Measurements from ENCODE around the gene SELENOI. TPM values are rescaled to one million over a fixed set of nuclear protein-coding genes. Genes with fewer than 3 reads are reported as not detected.
"Not testable (repeated sequence)": the region's sequence is repeated elsewhere in the genome, so short reads cannot be mapped to it uniquely, and the experiment has no call there.

Gene SELENOI
- polyA plus RNA-seq, 4 donors, result 4.3 to 36.4 (median 8.2) TPM

DNA sequence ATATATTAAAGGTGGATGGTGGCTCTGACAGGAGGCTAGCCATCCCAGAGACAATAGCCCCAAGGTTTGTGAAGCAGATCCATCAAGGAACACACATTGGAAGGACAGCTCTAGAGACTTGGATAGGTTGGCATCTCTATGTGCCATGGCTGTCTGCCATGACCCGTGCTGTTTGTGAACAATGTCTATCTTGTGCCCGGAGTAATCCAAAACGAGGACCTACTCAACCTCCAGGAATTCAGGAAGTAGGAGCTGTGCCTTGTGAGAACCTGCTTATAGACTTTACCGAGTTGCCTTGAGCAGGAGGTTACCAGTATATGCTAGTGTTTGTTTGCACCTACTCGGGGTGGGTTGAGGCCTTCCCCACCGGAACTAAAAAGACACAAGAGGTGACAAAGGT, 43.1 kb upstream of the SELENOI start:
- FAIRE-seq (no peak), DNase-seq (no peak)
- Histone ChIP-seq H3K36me3 (ENCODE audit: control insufficient read depth in 3 of 3, insufficient read depth in 2 of 3, low read depth in 1 of 3, low read length in 3 of 3) (no peaks in the 10 kb centered on the region), H3K9me3 (ENCODE audit: control insufficient read depth in 2 of 2, insufficient read depth in 1 of 2, low read depth in 1 of 2, low read length in 1 of 2) (no peaks in the 10 kb centered on the region), H3K27ac (ENCODE audit: low read depth in 1 of 3, low read length in 2 of 3) (no peak overlapping the region), H3K27me3 (ENCODE audit: control insufficient read depth in 3 of 3, insufficient read depth in 3 of 3, low read length in 3 of 3) (peaks cover 0 to 25% (median 0%) of the 10 kb centered on the region in 3 donors), H3K4me3 (ENCODE audit: low read depth in 1 of 3, low read length in 3 of 3) (no peak overlapping the region), H3K4me1 (ENCODE audit: control insufficient read depth in 3 of 3, insufficient read depth in 2 of 3, low read depth in 1 of 3, low read length in 2 of 3) (peaks cover 0 to 10% (median 4%) of the 10 kb centered on the region in 3 donors)
- WGBS, 3 donors, result 49 to 85% (median 64%) methylated on average over 6 of the region's 6 CpGs

DNA sequence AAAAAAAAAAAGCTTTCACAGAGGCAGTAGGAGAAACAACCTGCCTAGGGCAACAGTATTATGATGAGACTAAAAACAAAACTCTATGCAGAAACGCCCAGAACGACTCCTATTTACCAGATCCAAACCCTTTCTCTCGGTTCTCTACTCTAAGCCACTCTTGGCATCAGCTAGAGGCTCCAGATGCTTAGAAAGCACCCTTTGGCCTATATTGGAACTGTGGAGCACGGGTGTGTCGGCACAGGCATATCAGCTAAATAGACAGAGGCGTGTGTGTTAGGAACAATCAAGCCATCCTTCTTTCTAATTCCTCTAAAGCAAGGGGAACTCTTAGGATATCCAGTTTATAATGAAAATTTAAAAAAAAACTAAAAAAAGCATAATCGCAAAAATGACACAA, 40.8 kb upstream of the SELENOI start:
- H3K36me3 ChIP-seq (ENCODE audit: control insufficient read depth in 3 of 3, insufficient read depth in 2 of 3, low read depth in 1 of 3, low read length in 3 of 3); H3K4me3 ChIP-seq (ENCODE audit: low read depth in 1 of 3, low read length in 3 of 3); H3K4me1 ChIP-seq (ENCODE audit: control insufficient read depth in 3 of 3, insufficient read depth in 2 of 3, low read depth in 1 of 3, low read length in 2 of 3); H3K9me3 ChIP-seq (ENCODE audit: control insufficient read depth in 2 of 2, insufficient read depth in 1 of 2, low read depth in 1 of 2, low read length in 1 of 2); FAIRE-seq; H3K27ac ChIP-seq (ENCODE audit: low read depth in 1 of 3, low read length in 2 of 3): not testable (repeated sequence)
- WGBS, 3 donors, result 11 to 60% (median 44%) methylated on average over 7 of the region's 7 CpGs
- DNase-seq, result peak in 1 of 2 donors; percentile 85
- peaks cover 0 to 10% (median 0%) of the 10 kb centered on the region in 3 donors for H3K27me3 ChIP-seq (ENCODE audit: control insufficient read depth in 3 of 3, insufficient read depth in 3 of 3, low read length in 3 of 3)

DNA sequence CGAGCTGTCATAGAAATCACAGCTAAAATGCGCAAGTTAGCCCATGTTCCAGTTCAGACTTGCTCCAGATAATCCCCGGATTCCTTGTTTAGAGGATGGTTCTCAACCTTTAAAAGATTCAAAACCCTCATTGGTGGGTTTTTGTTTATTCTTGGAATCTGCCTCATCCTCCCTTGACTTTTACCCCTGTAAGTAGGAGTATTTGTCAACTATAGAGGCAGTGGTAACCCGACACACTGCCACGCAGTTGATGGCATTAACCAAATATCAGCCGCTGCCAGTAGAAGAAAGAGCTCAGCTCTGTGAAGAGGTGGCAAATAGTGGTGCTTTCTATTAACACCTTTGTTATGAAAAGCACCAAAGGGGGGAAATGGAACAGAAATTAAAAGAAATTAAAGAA, 40.4 kb upstream of the SELENOI start:
- Histone ChIP-seq H3K4me3 (ENCODE audit: low read depth in 1 of 3, low read length in 3 of 3) (no peak overlapping the region), H3K36me3 (ENCODE audit: control insufficient read depth in 3 of 3, insufficient read depth in 2 of 3, low read depth in 1 of 3, low read length in 3 of 3) (no peaks in the 10 kb centered on the region), H3K9me3 (ENCODE audit: control insufficient read depth in 2 of 2, insufficient read depth in 1 of 2, low read depth in 1 of 2, low read length in 1 of 2) (no peaks in the 10 kb centered on the region), H3K27ac (ENCODE audit: low read depth in 1 of 3, low read length in 2 of 3) (no peak overlapping the region), H3K27me3 (ENCODE audit: control insufficient read depth in 3 of 3, insufficient read depth in 3 of 3, low read length in 3 of 3) (peaks cover 0 to 10% (median 0%) of the 10 kb centered on the region in 3 donors), H3K4me1 (ENCODE audit: control insufficient read depth in 3 of 3, insufficient read depth in 2 of 3, low read depth in 1 of 3, low read length in 2 of 3) (peaks cover 0 to 2% (median 0%) of the 10 kb centered on the region in 3 donors)
- no peak for FAIRE-seq
- DNase-seq, result no peak
- WGBS, 3 donors, result 32 to 69% (median 50%) methylated on average over 6 of the region's 6 CpGs

GRCh38 chr2:26309921-26310320, 36.0 kb upstream of the SELENOI start:
- H3K27me3 ChIP-seq (ENCODE audit: control insufficient read depth in 3 of 3, insufficient read depth in 3 of 3, low read length in 3 of 3), result no peaks in the 10 kb centered on the region
- no peak overlapping the region for H3K4me3 ChIP-seq (ENCODE audit: low read depth in 1 of 3, low read length in 3 of 3)
- H3K36me3 ChIP-seq (ENCODE audit: control insufficient read depth in 3 of 3, insufficient read depth in 2 of 3, low read depth in 1 of 3, low read length in 3 of 3), result no peaks in the 10 kb centered on the region
- no peak overlapping the region for H3K27ac ChIP-seq (ENCODE audit: low read depth in 1 of 3, low read length in 2 of 3)
- no peaks in the 10 kb centered on the region for H3K4me1 ChIP-seq (ENCODE audit: control insufficient read depth in 3 of 3, insufficient read depth in 2 of 3, low read depth in 1 of 3, low read length in 2 of 3)
- H3K9me3 ChIP-seq (ENCODE audit: control insufficient read depth in 2 of 2, insufficient read depth in 1 of 2, low read depth in 1 of 2, low read length in 1 of 2), result no peaks in the 10 kb centered on the region
- DNase-seq (no peak), FAIRE-seq (no peak)
- WGBS, 3 donors, result 83 to 90% (median 85%) methylated on average over 10 of the region's 10 CpGs

DNA sequence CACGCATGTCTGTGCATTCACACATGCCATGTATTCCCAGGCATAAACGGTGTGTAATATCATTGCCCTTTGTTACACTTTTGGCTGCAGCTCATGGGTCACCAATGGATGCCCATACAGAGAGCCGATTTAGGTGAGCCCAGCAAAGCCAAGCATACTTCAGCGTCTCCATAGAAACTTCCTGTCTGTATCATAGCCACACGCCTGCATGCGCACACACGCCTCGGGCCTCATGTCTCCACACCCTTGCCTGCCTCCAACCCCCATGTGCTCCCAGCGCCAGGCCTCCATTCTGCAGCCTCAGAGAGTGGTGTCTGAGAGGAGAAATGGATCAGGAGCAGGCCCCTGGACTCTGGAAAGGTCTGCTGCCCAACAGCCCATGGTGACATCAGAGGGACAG, 33.5 kb upstream of the SELENOI start:
- Histone ChIP-seq H3K36me3 (ENCODE audit: control insufficient read depth in 3 of 3, insufficient read depth in 2 of 3, low read depth in 1 of 3, low read length in 3 of 3) (no peaks in the 10 kb centered on the region), H3K27ac (ENCODE audit: low read depth in 1 of 3, low read length in 2 of 3) (no peak overlapping the region), H3K9me3 (ENCODE audit: control insufficient read depth in 2 of 2, insufficient read depth in 1 of 2, low read depth in 1 of 2, low read length in 1 of 2) (no peaks in the 10 kb centered on the region), H3K27me3 (ENCODE audit: control insufficient read depth in 3 of 3, insufficient read depth in 3 of 3, low read length in 3 of 3) (no peaks in the 10 kb centered on the region), H3K4me1 (ENCODE audit: control insufficient read depth in 3 of 3, insufficient read depth in 2 of 3, low read depth in 1 of 3, low read length in 2 of 3) (no peaks in the 10 kb centered on the region), H3K4me3 (ENCODE audit: low read depth in 1 of 3, low read length in 3 of 3) (no peak overlapping the region)
- DNase-seq (no peak), FAIRE-seq (no peak)
- WGBS, 3 donors, result 80 to 83% (median 81%) methylated on average over 9 of the region's 9 CpGs

- 85 to 90% (median 85%) methylated on average over 12 of the region's 12 CpGs for WGBS, 3 donors
- FAIRE-seq, result no peak
- H3K36me3 ChIP-seq (ENCODE audit: control insufficient read depth in 3 of 3, insufficient read depth in 2 of 3, low read depth in 1 of 3, low read length in 3 of 3), result no peaks in the 10 kb centered on the region
- H3K27me3 ChIP-seq (ENCODE audit: control insufficient read depth in 3 of 3, insufficient read depth in 3 of 3, low read length in 3 of 3), result no peaks in the 10 kb centered on the region
- H3K9me3 ChIP-seq (ENCODE audit: control insufficient read depth in 2 of 2, insufficient read depth in 1 of 2, low read depth in 1 of 2, low read length in 1 of 2), result no peaks in the 10 kb centered on the region
- H3K4me3 ChIP-seq (ENCODE audit: low read depth in 1 of 3, low read length in 3 of 3), result no peak overlapping the region
- H3K27ac ChIP-seq (ENCODE audit: low read depth in 1 of 3, low read length in 2 of 3), result no peak overlapping the region
- H3K4me1 ChIP-seq (ENCODE audit: control insufficient read depth in 3 of 3, insufficient read depth in 2 of 3, low read depth in 1 of 3, low read length in 2 of 3), result no peaks in the 10 kb centered on the region
- DNase-seq, result no peak
Measured at GRCh38 chr2:26313446-26313845, 32.5 kb upstream of the SELENOI start.

DNA sequence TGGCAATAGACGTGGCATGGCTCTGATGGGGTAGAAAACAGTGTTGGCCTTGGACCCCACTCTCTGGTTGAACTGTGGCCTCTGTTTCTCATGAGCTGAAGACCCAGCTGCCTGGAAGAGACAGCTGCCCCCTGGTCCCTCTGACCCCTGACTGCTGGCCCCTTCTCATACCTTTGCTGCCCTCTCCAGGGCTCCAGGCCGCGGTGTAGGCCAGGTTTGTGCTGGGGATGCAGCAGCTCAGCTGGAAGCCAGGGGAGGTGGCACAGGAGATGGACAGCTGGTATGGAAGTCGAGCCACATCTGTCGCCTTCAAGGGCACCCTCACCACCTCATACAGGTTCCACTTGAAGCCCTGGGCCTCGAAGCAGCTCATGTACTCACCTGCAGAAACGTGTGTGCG, 31.7 kb upstream of the SELENOI start:
- WGBS, 3 donors, result 76 to 80% (median 77%) methylated on average over 8 of the region's 8 CpGs
- H3K9me3 ChIP-seq (ENCODE audit: control insufficient read depth in 2 of 2, insufficient read depth in 1 of 2, low read depth in 1 of 2, low read length in 1 of 2), result no peaks in the 10 kb centered on the region
- H3K27me3 ChIP-seq (ENCODE audit: control insufficient read depth in 3 of 3, insufficient read depth in 3 of 3, low read length in 3 of 3), result no peaks in the 10 kb centered on the region
- H3K36me3 ChIP-seq (ENCODE audit: control insufficient read depth in 3 of 3, insufficient read depth in 2 of 3, low read depth in 1 of 3, low read length in 3 of 3), result no peaks in the 10 kb centered on the region
- DNase-seq, result no peak
- no peak overlapping the region for H3K27ac ChIP-seq (ENCODE audit: low read depth in 1 of 3, low read length in 2 of 3)
- FAIRE-seq, result no peak
- no peak overlapping the region for H3K4me3 ChIP-seq (ENCODE audit: low read depth in 1 of 3, low read length in 3 of 3)
- H3K4me1 ChIP-seq (ENCODE audit: control insufficient read depth in 3 of 3, insufficient read depth in 2 of 3, low read depth in 1 of 3, low read length in 2 of 3), result no peaks in the 10 kb centered on the region

DNA sequence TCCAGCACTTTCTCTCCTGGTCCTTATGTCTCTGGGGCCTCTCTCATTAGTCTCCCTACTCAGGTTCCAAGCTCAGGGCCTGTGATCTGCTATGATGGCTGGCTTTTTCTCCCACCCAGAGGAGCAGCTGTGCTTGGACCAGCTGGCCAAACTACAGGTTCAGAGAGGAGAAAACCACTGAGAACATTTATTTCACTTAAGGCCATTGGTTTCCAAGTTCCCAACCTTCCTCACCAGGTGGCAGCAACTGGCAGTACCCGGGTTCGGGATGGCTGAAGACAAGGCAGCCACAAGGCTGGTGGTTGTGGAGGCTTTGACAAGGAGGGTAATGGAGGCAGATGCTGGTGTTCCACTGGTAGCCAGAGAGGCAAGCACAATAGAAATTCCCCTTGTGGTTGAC, 29.9 kb upstream of the SELENOI start:
- H3K36me3 ChIP-seq (ENCODE audit: control insufficient read depth in 3 of 3, insufficient read depth in 2 of 3, low read depth in 1 of 3, low read length in 3 of 3), result no peaks in the 10 kb centered on the region
- WGBS, 3 donors, result 43 to 53% (median 52%) methylated on average over 2 of the region's 2 CpGs
- no peaks in the 10 kb centered on the region for H3K4me1 ChIP-seq (ENCODE audit: control insufficient read depth in 3 of 3, insufficient read depth in 2 of 3, low read depth in 1 of 3, low read length in 2 of 3)
- no peaks in the 10 kb centered on the region for H3K27me3 ChIP-seq (ENCODE audit: control insufficient read depth in 3 of 3, insufficient read depth in 3 of 3, low read length in 3 of 3)
- no peak overlapping the region for H3K27ac ChIP-seq (ENCODE audit: low read depth in 1 of 3, low read length in 2 of 3)
- H3K9me3 ChIP-seq (ENCODE audit: control insufficient read depth in 2 of 2, insufficient read depth in 1 of 2, low read depth in 1 of 2, low read length in 1 of 2), result no peaks in the 10 kb centered on the region
- DNase-seq, result peak in 1 of 2 donors; percentile 43
- no peak overlapping the region for H3K4me3 ChIP-seq (ENCODE audit: low read depth in 1 of 3, low read length in 3 of 3)
- no peak for FAIRE-seq

DNA sequence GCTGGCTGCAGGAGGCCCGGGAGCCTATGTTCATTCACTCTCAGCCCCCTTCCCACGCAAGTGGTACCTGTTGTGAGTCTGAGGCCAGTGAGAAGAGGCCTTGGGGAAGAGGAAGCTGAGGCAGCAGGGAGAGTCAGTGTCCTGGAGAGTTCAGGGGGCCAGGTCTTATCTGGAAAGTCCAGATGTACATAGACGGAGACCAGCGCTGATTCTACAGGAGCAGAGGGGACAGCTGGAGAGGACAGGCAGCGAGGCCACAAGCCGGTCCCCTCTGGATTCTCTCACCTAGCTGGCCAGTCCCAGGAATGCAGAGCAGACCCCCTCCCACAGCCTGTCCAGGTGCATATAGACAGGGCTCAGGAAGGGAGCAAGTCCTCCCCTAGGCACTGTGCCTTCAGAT, 29.1 kb upstream of the SELENOI start:
- no peak for FAIRE-seq
- 84 to 94% (median 88%) methylated on average over 6 of the region's 6 CpGs for WGBS, 3 donors
- peaks cover 0 to 3% (median 0%) of the 10 kb centered on the region in 3 donors for H3K27me3 ChIP-seq (ENCODE audit: control insufficient read depth in 3 of 3, insufficient read depth in 3 of 3, low read length in 3 of 3)
- no peaks in the 10 kb centered on the region for H3K4me1 ChIP-seq (ENCODE audit: control insufficient read depth in 3 of 3, insufficient read depth in 2 of 3, low read depth in 1 of 3, low read length in 2 of 3)
- H3K9me3 ChIP-seq (ENCODE audit: control insufficient read depth in 2 of 2, insufficient read depth in 1 of 2, low read depth in 1 of 2, low read length in 1 of 2), result no peaks in the 10 kb centered on the region
- H3K4me3 ChIP-seq (ENCODE audit: low read depth in 1 of 3, low read length in 3 of 3), result no peak overlapping the region
- no peaks in the 10 kb centered on the region for H3K36me3 ChIP-seq (ENCODE audit: control insufficient read depth in 3 of 3, insufficient read depth in 2 of 3, low read depth in 1 of 3, low read length in 3 of 3)
- DNase-seq, result no peak
- H3K27ac ChIP-seq (ENCODE audit: low read depth in 1 of 3, low read length in 2 of 3), result no peak overlapping the region

All from small intestine (tissue), 7 donors.